HG03280 (cell line): ENCODE results near the gene RBFOX2.
"Not testable (repeated sequence)": the region's sequence is repeated elsewhere in the genome, so short reads cannot be mapped to it uniquely, and the experiment has no call there.

Experiments used
- ATAC-seq: cut with Tn5 transposase; IDR thresholded peaks from one replicate; pipeline ENCODE4 v1.9.1; 2021; ENCODE audit warnings: mild to moderate bottlenecking, moderate library complexity; ENCODE audit not compliant: unreplicated experiment

RBFOX2 gene, protein sequence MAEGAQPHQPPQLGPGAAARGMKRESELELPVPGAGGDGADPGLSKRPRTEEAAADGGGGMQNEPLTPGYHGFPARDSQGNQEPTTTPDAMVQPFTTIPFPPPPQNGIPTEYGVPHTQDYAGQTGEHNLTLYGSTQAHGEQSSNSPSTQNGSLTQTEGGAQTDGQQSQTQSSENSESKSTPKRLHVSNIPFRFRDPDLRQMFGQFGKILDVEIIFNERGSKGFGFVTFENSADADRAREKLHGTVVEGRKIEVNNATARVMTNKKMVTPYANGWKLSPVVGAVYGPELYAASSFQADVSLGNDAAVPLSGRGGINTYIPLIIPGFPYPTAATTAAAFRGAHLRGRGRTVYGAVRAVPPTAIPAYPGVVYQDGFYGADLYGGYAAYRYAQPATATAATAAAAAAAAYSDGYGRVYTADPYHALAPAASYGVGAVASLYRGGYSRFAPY

DNA sequence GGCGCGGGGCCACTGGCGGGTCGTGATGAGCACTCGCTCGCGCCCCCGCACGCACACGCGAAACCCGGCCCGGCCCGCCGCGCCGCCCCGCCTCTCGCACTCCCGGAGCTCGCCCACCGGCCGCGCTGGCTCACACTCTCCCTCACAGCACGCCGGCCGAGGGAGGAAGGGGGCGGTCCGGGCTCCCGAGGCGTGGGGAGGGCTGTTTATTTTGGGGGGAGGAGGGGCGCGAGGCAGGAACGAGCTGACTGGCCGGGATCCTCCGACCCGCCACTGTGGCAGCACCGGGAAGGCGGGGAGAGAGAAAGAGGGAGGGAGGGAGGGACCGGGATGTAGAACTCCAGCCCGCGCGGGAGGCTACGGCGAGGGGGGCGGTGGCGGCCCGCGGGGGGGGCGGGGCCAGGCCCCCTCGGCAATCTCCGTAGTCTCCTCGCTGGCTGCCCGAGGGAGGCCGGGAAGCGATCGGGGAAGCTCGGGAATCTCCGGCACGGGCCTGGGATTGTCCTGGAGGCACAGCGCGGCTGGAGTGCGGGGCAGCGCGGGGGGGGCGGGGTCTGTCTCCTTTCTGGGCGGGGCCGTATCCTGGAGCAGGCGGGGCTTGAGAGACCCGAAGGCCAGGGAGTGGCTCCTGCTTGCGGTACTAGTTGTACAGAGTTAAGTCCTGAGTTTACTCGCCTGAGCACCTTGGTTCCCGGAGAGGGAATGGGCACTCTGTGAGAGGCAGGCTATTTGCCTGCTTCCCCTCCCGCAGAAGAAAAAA is at the start of gene RBFOX2:
Gene RBFOX2, minus strand, starts transcription at position 179 of the 760 bp plus-strand sequence. CDS start 399 bp downstream, outside the sequence.
- peak; percentile 55 for ATAC-seq

DNA sequence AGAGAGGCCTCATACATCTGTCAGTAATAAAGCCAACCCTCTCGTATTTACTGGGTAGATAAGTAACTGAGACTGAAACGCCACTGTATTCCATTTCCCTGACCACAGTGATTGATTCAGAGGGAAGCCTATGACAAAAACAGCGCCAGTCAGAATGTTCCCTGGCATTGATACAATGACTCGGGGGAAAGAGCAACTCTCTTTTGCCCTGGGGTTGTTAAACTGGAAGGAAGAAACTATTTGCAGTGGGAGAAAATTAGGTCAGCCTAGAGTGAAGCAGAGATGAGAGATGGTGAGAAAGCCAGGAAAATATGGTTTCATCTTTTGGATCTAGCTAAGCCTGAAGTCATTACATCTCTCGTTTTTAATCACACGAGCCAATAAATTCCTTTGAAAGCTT is 48.6 kb upstream of the RBFOX2 start:
- ATAC-seq = no peak

GRCh38 chr22:36075724-36076123 is 47.1 kb upstream of the RBFOX2 start:
- no peak for ATAC-seq

DNA sequence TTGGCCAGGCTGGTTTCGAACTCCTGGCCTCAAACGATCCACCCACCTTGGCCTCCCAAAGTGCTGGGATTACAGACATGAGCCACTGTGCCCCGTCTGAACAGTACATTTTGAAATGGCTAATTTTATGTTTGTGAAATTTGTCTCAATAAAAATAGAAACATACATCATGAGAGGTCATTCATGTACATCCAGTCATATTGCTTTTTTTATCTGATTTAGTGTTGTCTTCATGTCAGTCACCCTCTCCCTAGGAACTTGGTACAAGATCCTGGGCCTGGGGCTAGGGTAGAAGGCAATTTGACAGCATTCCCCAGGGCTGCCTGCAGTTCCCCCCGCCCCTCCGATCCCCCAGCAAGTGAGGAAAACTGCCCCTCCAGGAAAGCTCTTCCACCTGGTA is 46.6 kb upstream of the RBFOX2 start:
- ATAC-seq = no peak

- no peak for ATAC-seq
Measured at GRCh38 chr22:36073476-36073875, 44.9 kb upstream of the RBFOX2 start.

- ATAC-seq = not testable (repeated sequence)
Measured at GRCh38 chr22:36070645-36071044, 42.0 kb upstream of the RBFOX2 start.

DNA sequence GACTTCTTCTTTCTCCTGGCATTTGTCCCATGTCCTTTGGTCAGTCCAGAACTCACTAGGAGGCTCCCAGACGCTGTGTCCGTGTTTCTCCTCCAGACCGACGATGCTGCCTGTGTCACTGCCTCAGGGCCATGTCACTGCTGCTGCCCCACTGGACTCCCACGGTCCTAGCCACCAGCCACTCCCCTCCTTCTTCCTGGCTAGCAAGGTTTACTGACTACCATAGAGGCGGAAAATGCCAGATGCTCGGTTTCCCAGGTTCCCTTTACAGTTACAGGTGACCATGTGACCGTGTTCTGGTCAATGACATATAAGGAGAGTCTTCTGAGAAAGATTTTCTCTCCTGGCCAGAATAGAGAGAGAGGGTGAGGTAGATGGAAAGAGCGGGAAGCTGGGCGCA is 40.7 kb upstream of the RBFOX2 start:
- no peak for ATAC-seq

GRCh38 chr22:36068776-36069344 is 40.2 kb upstream of the RBFOX2 start:
- no peak for ATAC-seq

GRCh38 chr22:36067235-36067558 is 38.6 kb upstream of the RBFOX2 start:
- no peak for ATAC-seq

DNA sequence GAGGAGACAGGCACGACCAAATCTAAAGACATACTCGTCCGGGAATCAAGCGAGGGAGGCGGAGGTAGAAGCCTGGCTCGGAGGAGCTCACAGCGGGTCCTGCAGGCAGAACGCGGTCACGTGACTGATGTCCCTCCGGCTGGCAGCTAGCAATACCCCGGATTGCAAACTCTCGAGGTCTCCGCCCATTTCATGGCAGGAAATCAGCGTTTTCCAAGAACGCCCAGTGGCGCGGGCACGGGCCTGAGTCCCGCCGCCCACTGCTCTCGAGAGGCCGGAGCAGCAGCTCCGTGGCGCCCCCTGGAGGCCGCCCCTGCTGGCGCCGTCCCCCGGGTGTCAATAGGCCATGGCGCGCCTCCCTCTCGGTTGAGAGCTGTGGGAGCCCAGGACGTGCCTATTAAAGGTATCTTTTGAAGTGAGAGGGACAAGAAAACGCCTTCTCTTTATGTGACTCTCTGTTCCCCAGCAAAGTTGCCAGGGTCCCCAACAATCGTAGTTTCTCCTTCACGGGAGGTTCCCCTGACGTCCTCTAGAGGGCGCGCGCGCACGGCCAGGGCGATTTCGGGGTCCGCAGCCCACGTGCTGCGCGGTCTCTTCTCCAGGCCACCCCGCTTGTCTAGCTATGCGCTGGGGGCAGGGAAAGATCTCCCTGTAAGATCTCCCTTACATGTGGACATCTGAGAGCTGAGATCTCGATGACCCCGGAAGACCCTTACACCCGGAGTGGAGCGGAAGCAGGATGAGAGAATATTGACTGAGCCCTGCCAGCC is 37.3 kb upstream of the RBFOX2 start:
- ATAC-seq = no peak

DNA sequence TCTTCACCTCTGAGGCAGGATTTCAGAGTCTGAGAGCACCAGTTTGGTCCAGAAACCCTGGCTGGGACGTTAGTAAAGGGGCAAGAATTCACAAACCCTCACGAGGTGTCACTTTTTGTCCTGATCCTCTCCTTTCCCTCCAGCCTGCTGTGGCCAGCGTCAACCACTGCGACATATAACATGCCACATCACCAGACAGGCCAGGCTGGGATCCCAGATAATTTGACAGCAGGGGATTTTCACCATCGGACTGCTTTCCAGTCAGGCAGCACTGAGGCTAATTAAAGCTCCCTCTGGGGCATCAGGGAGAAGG is 36.8 kb upstream of the RBFOX2 start:
- ATAC-seq = no peak

DNA sequence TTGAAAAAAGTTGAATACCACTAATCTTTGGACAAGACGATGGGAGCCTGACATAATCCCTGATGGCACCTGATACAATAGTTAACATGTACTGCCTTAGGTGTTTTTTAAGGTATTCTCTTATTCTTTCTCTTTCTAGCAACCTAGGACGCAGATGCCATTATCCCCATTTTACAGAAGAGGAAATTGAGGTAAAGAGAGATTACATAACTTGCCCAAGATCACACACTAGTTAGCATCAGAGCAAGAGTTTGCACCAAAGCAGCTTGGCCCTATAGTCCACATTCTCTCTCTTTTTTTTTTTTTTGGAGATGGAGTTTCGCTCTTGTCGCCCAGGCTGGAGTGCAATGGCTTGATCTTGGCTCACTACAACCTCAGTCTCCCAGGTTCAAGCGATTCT is 35.7 kb upstream of the RBFOX2 start:
- no peak for ATAC-seq

GRCh38 chr22:36056980-36057379 is 28.4 kb upstream of the RBFOX2 start:
- ATAC-seq = no peak

- no peak for ATAC-seq
Measured at GRCh38 chr22:36055376-36056295, 27.0 kb upstream of the RBFOX2 start.

GRCh38 chr22:36054446-36054845 is 25.8 kb upstream of the RBFOX2 start:
- ATAC-seq = not testable (repeated sequence)

DNA sequence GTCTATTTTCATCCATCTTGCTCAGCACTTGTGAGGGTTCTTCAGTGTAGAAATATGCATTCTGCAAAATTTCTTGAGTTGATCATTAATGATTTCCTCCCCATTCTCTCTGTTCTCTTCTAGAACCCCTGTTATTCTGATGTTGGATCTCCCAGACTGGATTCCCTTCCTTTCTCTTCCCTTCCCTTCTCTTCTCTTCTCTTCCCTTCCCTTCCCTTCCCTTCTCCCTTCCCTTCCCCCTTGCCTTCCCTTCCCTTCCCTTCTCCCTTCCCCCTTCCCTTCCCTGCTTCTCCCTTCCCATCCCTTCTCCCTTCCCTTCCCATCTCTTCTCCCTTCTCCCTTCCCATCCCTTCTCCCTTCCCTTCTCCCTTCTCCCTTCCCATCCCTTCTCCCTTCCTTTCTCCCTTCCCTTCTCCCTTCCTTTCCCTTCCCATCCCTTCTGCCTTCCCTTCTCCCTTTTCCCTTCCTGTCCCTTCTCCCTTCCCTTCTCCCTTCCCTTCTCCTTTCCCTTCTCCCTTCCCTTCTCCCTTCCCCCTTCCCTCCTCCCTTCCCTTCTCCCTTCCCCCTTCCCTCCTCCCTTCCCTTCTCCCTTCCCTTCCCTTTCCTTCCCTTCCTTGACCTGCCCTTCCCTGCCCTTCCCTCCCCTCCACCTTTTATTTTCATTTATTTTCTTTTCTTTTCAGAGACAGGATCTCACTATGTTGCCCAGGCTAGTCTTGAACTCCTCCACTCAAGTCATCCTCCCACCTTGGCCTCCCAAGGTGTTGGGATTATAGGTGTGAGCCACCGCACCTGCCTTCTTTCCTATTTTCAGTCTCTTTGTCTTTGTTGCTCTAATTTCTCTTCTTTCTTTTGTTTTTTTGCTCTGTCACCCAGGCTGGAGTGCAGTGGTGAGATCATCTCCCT is 24.9 kb upstream of the RBFOX2 start:
- no peak for ATAC-seq

- ATAC-seq = no peak
Measured at GRCh38 chr22:36052505-36052941, 23.9 kb upstream of the RBFOX2 start.

GRCh38 chr22:36049678-36049997 is 21.0 kb upstream of the RBFOX2 start:
- ATAC-seq = no peak

DNA sequence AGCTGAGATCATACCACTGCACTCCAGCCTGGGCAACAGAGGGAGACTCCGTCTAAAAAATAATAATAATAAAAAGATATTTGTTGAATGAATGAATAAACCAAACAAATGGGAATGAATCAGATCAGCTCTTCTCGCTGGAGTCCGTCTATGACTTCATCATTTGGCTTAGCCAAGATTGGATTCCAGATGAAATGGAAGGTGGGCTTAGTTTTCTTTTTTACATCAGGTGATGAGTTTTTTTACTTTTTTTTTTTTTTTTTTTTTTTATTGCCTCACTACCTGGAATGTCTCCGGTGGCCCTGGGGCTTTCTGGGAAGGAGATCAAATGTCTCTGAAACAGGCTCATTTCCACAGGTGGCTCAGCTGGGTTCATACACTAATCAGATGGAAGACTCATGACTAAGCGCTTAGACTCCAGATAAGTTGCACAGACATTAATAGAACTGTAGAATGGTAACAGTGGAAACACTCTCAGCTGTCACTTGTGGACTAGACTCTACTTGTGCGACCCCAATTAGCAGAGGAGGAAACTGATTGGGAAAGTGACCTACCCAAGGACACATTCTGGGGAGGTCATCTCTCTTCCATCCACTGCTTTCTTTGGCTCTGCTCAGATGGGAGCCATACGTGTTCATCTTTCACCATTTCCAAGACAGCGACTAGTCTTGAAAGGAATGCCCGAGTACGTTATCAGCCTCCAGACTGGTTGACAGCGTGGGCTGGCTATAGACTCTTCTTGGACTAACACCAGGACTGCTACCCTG is 20.5 kb upstream of the RBFOX2 start:
- no peak for ATAC-seq
